ENCODE data around the gene PPP1R12C.

The PPP1R12C gene

GRCh38 chr19:55090564-55090963, 26.9 kb downstream of the PPP1R12C start:
- DNase-seq (ENCODE audit: low read depth), result no peak

GRCh38 chr19:55089342-55089944, 28.0 kb downstream of the PPP1R12C start:
- no peak for DNase-seq (ENCODE audit: low read depth)

GRCh38 chr19:55088543-55089341, 28.7 kb downstream of the PPP1R12C start:
- DNase-seq (ENCODE audit: low read depth), result peak; percentile 73

GRCh38 chr19:55088021-55088451, 29.4 kb downstream of the PPP1R12C start:
- no peak for DNase-seq (ENCODE audit: low read depth)

- no peak for DNase-seq (ENCODE audit: low read depth)
Observed at GRCh38 chr19:55087542-55087901, 29.9 kb downstream of the PPP1R12C start.

- DNase-seq (ENCODE audit: low read depth), result no peak
Observed at GRCh38 chr19:55086730-55087541, 30.5 kb downstream of the PPP1R12C start.

- DNase-seq (ENCODE audit: low read depth), result no peak
Observed at GRCh38 chr19:55085923-55086715, 31.3 kb downstream of the PPP1R12C start.

- no peak for DNase-seq (ENCODE audit: low read depth)
Observed at GRCh38 chr19:55084416-55084815, 33.0 kb downstream of the PPP1R12C start.

GRCh38 chr19:55083004-55083850, 34.2 kb downstream of the PPP1R12C start:
- DNase-seq (ENCODE audit: low read depth), result no peak

GRCh38 chr19:55082020-55082851, 35.2 kb downstream of the PPP1R12C start:
- DNase-seq (ENCODE audit: low read depth), result no peak

- no peak for DNase-seq (ENCODE audit: low read depth)
Observed at GRCh38 chr19:55081770-55082019, 35.7 kb downstream of the PPP1R12C start.

GRCh38 chr19:55080968-55081769, 36.3 kb downstream of the PPP1R12C start:
- peak; percentile 79 for DNase-seq (ENCODE audit: low read depth)

- peak; percentile 43 for DNase-seq (ENCODE audit: low read depth)
Observed at GRCh38 chr19:55080121-55080967, 37.1 kb downstream of the PPP1R12C start.

GRCh38 chr19:55079400-55080038, 37.9 kb downstream of the PPP1R12C start:
- DNase-seq (ENCODE audit: low read depth), result no peak

GRCh38 chr19:55078996-55079395, 38.4 kb downstream of the PPP1R12C start:
- no peak for DNase-seq (ENCODE audit: low read depth)

GRCh38 chr19:55077106-55077505, 40.3 kb downstream of the PPP1R12C start:
- DNase-seq (ENCODE audit: low read depth), result no peak

GRCh38 chr19:55076321-55076720, 41.1 kb downstream of the PPP1R12C start:
- DNase-seq (ENCODE audit: low read depth), result no peak

GRCh38 chr19:55075371-55075998, 42.0 kb downstream of the PPP1R12C start, which contains the start of gene EPS8L1:
EPS8L1 (plus strand) TSS chr19:55075869; CDS start chr19:55076445, 576 bp downstream.
- no peak for DNase-seq (ENCODE audit: low read depth)
